ENCODE measurements around the gene DCST1. TPM values are rescaled to one million over a fixed set of nuclear protein-coding genes. Genes with fewer than 3 reads are reported as not detected.

DCST1 gene
- total RNA-seq, 1 experiment from 2014 or later, result 0.15 TPM

GRCh38 chr1:155091071-155092051 is 57.7 kb downstream of the DCST1 start (continued):
- TF ChIP-seq ATF6 (CRISPR knock-in tag; IDR thresholded peaks at IDR 0.05), result no peak

GRCh38 chr1:155092131-155092530 is 58.5 kb downstream of the DCST1 start:
- H3K4me1 Mint-ChIP-seq, result peaks cover 25% of the 10 kb centered on the region
- CTCF ChIA-PET, result interaction anchor here (0.5 to 6.8 kb wide), 47 partner anchors 8 to 509 kb away, joined by 3 to 605 read pairs (median 6); partner anchors contain the start of genes ADAM15, CLK2, DPM3 and EFNA1
- H3K27me3 Mint-ChIP-seq (ENCODE audit: low read depth), result peaks cover 15% of the 10 kb centered on the region
- TF ChIP-seq FOXP1 (CRISPR knock-in tag; IDR thresholded peaks at IDR 0.05; ENCODE audit: borderline replicate concordance) (no peak), ATF1 (CRISPR knock-in tag; IDR thresholded peaks at IDR 0.05) (no peak), NR3C1 (CRISPR knock-in tag; conservative IDR thresholded peaks at IDR 0.05; ENCODE audit: low read depth) (no peak), ZNF121 (CRISPR knock-in tag; IDR thresholded peaks at IDR 0.05) (no peak), ESRRA (CRISPR knock-in tag; IDR thresholded peaks at IDR 0.05; ENCODE audit: borderline replicate concordance) (no peak), TEAD1 (CRISPR knock-in tag; IDR thresholded peaks at IDR 0.05) (no peak), NFYB (CRISPR knock-in tag; conservative IDR thresholded peaks at IDR 0.05; ENCODE audit: low read depth) (no peak), E2F1 (CRISPR knock-in tag; IDR thresholded peaks at IDR 0.05) (no peak), IRF2 (CRISPR knock-in tag; IDR thresholded peaks at IDR 0.05; ENCODE audit: borderline replicate concordance, low read depth) (no peak), CREB1 (CRISPR knock-in tag; IDR thresholded peaks at IDR 0.05) (no peak), NR2C2 (CRISPR knock-in tag; IDR thresholded peaks at IDR 0.05) (no peak), FOXK1 (CRISPR knock-in tag; IDR thresholded peaks at IDR 0.05) (no peak), ELF4 (CRISPR knock-in tag; IDR thresholded peaks at IDR 0.05; ENCODE audit: low read depth) (no peak), HMGXB4 (CRISPR knock-in tag; IDR thresholded peaks at IDR 0.05) (no peak), MLX (CRISPR knock-in tag; IDR thresholded peaks at IDR 0.05) (no peak), FOXJ3 (CRISPR knock-in tag; IDR thresholded peaks at IDR 0.05; ENCODE audit: borderline replicate concordance) (no peak), ATF6 (CRISPR knock-in tag; IDR thresholded peaks at IDR 0.05) (no peak), ETV6 (CRISPR knock-in tag; IDR thresholded peaks at IDR 0.05) (no peak), ARID4B (CRISPR knock-in tag; IDR thresholded peaks at IDR 0.05; ENCODE audit: borderline replicate concordance) (no peak)
- DNase-seq (ENCODE audit: low spot score) (no peak), ATAC-seq (no peak)
- H3K9me3 Mint-ChIP-seq, result no peaks in the 10 kb centered on the region
- H3K36me3 Mint-ChIP-seq, result no peaks in the 10 kb centered on the region
- POLR2A ChIA-PET, result interaction anchor here (0.9 to 1.6 kb wide), 6 partner anchors 37 to 121 kb away, joined by 3 to 9 read pairs (median 4); partner anchors contain the start of genes KRTCAP2, SHC1 and SLC50A1
- H3K4me3 Mint-ChIP-seq, result no peak overlapping the region
- no peak overlapping the region for H3K27ac Mint-ChIP-seq
